Islet precursor cell (in vitro differentiated cells): ENCODE data around the gene LCK.
A peak's percentile ranks its signal among the peaks of the same experiment; 100 is the strongest.

Source experiments
- DNase-seq: peaks from one replicate; pipeline ENCODE4 v3.0.0-alpha.2; 2018

LCK gene

DNA sequence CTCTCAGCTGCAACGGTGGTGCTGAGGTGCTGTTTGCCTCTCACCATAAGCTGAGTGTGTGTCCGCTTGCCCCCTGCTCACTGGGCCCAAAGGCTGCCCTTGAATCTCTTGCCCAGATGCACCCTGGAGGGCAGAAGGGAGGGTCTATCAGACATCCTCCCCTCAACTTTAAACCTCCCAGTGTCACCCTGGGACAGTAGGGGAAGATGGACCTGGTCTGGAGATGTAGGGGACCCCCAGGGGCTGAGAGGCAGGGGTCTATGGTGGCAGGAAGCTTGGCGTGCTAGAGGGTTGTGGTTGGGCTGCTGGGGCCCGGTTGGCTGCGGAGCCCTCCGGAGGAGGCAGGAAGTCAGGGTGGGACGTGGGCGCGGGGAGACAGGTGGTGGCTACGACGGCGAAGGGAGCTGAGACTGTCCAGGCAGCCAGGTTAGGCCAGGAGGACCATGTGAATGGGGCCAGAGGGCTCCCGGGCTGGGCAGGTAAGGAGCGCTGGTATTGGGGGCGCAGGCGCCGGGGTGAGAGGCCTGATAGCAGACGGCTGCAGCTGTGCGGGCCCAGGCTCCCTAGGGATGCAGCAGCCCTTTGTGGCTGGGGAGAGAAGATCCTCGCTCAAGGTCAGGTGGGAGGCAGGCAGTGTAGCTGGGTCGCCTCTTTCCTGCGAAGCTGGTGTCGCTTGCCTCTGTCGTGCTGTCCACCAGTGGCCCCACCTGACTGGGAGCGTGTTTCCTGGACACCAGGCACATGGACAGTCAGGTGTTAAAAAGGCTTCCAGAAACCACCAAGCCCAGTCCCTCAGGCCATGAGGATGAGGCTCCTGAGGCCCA, at the start of gene LCK:
LCK (plus strand) TSS at position 373 of the 824 bp plus-strand sequence. CDS start 23,065 bp downstream, outside the sequence.
- no peak for DNase-seq

DNA sequence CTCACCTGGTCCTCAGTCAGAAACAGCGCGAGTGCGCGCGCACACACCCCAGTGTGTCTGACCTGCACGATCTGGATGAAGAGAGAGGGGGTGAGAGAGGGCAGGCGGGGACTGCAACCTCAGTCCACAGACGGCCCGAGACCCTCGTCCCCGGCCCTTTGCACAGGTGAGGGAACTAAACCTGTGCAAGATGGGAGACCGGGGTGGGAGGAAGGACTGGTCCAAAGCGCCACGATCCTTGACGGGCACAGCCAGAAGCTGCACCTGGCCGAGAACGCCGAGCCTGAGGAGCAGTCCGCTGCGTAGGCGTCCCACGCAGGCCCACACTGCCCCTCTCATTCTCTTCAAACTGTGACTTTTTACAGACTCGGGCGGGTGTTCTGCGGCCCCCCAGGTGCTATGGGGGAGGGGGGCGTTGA, 46.1 kb upstream of the LCK start:
- DNase-seq, result no peak

DNA sequence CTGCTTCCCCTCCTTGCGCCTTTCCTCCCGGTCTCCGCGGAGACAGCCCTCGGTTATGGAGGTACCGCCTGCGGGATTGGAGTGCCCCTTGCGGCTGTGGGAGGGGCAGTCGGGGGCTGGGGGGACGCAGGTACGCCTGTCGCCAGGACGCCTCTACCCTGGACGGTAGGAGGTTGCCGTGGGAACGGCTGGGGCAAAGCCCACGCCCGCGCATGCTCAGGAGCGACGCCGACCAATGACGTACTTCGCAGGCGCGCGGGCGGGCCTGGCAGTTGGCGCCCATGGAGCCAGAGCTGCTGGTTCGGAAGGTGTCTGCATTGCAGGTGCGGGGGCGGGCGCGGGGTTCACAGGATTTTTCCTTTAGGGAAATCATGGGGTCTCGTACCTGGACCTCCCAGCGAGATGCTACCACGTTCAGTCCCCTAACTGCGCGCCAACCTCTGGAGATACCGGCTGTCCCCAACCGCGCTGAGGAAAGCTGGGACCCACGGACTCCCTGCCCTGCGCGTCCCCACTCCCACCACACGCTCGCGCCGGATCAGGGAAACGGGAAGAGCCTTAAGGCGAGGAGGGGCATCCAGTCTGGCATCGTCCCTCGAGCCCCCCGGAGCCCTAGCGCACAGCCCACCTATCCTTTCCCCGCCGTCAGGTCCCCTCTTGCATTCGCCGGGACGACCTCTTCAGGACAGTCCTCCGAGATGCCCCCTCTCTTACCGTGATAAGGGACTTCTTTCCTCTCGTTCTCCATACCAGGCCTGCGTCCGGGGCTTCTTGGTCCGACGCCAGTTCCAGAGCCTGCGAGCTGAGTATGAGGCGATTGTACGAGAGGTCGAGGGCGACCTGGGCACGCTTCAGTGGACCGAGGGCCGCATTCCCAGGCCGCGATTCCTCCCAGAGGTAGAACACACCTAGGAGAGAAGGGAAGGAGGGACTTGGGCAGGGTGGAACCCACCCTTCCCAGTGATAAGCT, 45.4 kb upstream of the LCK start, which contains the start of gene IQCC:
IQCC (plus strand) TSS at position 271 of the 970 bp plus-strand sequence; CDS start at position 282, 11 bp downstream.
- DNase-seq, result peak; percentile 93

DNA sequence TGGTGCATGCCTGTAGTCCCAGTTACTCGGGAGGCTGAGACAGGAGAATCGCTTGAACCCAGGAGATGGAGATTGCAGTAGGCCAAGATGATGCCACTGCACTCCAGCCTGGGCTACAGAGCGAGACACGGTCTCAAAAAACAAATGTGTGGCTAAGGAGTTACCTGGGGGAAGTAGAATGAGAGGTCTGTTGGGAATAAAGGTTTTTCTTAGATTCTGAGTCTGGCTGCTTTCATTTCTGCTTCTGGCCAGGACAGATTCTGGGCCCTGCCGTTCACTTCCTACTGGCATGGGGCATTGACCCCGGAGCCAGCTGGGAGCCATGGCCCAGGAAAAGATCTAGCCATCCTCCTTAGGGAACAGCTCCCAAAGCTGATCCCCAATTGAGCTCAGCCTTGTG, 42.6 kb upstream of the LCK start:
- no peak for DNase-seq

DNA sequence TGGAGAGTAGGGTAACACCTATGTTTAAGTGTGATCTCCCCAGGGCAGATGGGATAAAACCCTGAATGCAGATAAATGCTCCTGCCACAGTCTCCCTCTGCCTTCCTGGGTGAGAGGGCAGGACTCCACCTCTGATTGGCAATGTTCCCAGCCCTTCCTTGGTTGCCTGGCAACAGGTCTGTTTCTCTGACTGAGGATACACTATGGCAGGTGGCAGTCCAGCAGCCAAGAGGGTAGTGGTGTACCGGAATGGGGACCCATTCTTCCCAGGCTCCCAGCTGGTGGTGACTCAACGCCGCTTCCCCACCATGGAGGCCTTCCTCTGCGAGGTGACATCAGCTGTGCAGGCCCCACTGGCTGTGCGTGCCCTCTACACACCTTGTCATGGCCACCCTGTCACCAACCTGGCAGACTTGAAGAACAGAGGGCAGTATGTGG, 42.2 kb upstream of the LCK start, which contains the start of gene DCDC2B:
DCDC2B (plus strand) TSS at position 199 of the 438 bp plus-strand sequence; CDS start at position 204, 5 bp downstream.
- no peak for DNase-seq

DNA sequence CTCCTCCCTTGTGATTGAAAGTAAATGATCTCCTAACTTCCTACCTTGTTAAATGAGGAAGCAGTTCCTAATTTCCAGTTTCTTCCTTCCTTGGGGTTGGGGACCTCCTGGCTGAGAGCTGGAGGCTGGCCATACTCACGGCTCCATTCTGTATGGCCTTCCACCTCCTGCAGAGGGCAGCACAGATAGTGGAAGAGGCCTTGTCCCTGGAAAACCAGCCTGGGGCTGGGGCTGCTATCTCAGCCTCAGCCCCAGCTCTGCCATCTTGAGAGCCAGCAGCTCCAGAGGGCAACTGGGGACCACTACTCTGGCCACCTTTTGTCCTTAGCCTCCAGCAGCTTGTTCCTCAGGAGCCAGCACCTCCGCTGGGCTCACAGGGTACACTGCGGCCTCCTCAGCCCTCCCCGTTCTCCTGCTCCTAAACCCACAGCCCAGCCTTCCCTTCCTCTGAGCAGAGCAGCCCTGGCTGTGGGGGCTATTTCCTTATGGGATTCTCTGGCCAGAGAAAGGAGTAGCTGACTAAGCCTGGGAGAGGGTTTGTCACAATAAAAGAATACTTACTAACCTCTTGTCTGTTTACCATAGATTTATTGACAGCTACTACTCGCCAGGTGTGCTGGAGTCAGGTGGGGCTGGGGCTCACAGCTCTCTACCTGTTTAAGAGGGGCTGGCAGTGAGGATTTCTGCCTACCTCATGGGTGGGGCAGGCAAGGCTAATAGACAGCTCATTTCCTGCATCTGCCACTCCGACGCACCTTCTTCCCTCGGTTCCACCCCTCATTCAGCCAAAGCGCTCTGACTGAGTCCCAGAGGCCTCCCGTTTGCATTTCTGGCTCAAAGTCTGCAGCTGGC, 35.2 kb upstream of the LCK start:
- DNase-seq, result peak; percentile 84

DNA sequence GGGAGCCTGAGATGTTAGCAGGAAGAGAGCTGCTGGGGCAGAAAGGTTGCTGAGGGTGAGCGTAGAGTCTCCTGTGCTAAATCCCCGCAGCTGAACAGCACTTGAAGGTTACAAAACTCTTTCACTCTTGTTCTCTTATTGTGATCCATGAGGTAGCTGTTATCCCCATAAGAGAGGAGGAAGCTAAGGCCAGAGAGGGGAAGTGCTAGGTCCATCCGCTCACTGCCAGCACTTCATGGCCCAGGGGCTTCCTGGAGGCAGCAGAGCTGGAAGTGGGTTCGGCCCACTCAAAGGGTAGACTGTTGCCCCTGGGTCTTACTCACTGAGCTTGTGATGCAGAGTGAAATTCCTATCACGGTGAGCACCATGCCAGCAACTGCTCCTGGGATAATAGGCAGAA, 34.5 kb upstream of the LCK start:
- DNase-seq, result no peak

DNA sequence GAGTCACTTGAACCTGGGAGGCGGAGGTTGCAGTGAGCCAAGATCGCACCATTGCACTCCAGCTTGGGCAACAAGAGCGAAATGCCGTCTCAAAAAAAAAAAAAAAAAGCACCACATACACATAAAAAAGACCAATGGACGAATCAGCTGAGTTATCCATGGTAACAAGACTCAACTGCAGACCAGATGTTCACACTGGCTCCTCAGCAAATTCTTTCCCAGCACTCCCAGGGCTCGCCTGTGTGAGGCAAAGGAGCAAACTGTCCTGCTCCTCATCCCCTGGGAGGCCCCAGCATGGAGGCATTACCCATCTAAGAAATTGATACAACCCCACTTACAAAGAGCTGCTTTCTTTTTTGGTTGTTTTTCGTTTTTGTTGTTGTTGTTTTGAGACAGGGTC, 32.0 kb upstream of the LCK start:
- no peak for DNase-seq

DNA sequence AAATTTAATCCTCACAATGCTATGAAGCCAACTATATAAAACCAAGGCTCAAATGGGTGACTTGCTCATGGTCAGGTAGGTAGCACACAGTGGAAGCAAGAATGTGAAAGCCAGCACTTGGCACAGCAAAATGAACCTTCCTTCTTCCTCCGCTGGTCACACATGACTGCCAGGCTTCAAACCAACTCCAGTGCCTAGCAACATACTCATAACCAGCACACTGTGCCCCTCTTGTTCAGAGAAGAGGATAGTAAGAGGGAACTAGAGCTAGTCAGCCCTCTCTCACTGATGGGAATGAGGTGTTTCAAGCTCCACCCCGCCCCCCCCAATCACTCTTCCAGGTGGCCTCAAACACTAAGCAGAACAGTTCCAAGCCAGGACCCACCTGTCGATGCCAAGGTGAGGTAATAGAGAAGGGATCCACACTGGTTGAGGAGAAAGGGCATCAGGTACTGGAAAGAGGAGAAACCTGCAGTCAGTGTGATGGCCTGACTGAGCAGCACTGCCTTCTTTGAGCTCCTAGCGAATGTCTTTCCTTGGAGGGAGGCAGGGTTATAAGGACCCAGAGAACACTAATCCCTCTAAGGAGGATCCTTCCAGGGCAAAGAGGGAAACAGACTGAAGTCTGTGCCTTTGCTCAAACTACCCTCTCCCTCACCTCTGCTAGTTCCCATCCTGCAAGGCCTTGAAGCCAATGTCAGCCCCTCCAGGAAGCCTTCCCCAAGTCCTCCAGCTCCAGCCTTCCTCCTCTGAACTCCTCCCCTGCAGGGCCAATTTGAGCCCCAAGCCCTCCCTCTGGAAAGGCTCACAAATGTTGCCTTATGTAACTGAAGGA, 30.1 kb upstream of the LCK start:
- no peak for DNase-seq

DNA sequence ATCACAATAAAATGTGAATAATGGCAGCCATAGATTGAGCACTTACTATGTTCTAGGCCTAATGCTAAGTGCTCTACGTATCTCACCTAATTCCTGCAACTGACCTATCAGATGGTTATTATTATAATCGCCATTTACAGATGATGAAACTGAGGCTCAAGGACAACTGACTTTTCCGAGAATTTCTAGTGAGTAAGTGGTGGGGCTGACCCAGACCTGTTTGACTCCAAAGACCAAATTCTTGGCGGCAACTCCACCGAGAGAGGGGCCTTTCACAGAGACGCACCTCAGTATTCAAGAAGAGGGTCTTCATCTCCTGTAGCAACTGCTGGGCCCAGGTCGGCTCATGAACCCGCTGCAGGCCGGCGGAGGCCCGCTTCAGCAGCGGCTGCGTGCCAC, 29.5 kb upstream of the LCK start:
- DNase-seq, result no peak

DNA sequence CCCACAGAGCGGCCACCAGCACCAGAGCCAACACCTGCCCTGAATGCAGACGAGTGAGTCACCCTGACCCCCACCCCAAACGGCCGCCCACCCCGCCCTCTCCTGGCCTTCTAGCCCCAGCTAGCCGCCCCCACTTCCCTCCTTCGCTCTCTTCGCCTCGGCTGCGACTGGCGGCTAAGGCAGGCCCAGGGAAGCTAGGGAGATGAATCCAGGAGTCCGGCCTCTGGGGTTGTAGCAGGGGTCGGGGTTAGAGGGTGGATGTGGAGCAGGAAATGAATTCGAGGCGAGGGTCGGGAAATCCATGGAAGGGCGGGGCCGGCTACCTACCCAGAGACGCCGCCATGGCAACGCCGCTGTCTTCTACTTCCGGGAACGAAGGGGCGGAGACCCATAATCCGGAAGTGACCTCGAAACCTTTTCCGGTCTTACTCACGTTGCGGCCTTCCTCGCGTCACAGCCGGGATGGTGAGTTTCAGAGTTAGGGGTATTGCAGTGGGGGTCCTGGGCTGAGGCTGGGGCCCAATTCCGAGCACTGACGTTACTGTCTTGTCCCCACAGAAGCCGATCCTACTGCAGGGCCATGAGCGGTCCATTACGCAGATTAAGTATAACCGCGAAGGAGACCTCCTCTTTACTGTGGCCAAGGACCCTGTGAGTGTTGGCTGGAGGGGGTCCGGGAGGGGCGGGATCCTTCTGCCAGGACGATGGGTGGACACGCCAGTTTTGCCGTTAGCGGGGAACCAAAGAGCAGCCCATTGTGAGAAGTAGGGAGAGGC, 28.9 kb upstream of the LCK start, which contains the start of the genes EIF3I and TMEM234:
EIF3I (plus strand) TSS at position 428 of the 776 bp plus-strand sequence; CDS start at position 463, 35 bp downstream.
TMEM234 (minus strand) TSS at position 374 of the 776 bp plus-strand sequence; CDS start at position 343, 31 bp downstream.
- DNase-seq, result peak; percentile 97

DNA sequence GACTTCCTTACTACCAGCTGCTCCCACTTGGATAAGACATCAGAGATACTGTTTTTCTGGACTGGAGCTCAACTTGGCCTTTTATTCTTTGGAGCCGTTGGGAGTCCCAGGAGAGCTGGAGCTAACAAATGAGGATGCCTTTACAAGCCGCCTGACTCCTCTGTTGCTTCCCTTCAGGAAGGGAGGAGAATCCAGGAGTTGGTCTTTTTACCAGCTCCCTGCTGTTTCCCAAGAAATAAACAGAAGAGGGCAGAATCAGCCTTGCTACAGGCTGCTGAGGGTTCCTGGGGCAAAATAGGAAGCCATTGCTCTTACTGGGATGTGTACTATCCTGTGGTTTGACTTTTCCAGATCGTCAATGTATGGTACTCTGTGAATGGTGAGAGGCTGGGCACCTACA, 27.4 kb upstream of the LCK start:
- DNase-seq, result no peak

DNA sequence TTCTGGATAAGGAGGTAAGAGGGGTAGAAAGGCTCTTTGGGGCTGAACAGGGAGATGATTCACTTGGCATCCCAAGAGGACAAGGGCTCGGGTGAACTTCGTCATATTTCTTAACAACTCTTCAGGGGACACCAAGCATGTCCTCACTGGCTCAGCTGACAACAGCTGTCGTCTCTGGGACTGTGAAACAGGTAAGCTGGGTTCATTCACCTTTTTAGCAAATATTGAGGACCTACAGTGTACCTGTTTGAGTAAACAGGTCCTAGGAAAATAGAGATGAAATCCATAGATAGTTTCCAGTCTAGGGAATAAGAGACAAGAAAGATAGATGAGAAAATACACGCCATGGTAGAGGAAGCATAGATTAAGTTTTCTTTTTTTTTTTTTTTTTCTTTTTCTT, 26.8 kb upstream of the LCK start:
- no peak for DNase-seq

DNA sequence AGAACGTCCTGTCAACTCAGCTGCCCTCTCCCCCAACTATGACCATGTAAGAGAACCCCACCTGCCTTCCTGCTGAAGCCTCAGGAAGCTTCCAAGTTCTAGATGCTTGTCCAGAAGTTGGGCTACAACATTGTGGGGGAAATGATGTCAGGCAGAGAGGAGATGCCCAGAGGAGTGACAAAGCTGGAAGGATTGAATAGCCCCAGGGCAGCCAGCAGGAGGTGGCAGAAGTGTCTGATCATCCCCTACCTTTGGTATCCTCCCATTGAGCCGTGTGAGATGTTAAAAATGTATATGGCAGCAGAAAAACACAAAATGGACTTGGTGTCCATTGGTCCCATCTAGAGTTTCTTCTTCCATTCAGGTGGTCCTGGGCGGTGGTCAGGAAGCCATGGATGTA, 22.3 kb upstream of the LCK start:
- no peak for DNase-seq

DNA sequence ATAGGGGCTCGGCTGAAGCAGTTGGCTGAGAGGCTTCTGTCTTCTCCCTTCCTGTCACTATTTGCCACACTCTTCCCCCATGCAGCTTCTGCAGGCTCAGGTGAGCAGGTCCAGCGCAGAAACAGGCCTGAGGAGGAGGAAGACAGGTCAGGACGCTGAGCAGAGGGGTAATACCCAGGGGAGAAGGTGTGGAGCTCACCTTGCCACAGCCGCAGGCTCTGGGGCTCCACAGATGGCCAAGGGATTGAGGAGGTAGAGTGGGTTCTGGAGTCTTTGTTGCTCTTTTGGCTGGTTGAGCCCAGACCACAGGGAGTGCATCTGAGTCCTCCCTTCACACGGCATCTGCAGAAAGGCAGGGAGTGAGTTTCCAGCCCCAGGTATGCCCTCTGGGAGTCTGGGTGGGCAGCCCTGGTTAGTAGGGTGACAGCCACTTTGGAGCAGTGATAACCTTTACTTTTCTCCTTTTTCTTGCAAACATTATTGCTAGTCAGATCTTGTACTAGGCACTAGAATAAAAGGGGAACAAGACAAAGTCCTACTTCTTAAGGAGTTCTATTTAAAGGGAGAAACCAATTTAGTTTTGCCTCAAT, 19.1 kb upstream of the LCK start:
- no peak for DNase-seq

DNA sequence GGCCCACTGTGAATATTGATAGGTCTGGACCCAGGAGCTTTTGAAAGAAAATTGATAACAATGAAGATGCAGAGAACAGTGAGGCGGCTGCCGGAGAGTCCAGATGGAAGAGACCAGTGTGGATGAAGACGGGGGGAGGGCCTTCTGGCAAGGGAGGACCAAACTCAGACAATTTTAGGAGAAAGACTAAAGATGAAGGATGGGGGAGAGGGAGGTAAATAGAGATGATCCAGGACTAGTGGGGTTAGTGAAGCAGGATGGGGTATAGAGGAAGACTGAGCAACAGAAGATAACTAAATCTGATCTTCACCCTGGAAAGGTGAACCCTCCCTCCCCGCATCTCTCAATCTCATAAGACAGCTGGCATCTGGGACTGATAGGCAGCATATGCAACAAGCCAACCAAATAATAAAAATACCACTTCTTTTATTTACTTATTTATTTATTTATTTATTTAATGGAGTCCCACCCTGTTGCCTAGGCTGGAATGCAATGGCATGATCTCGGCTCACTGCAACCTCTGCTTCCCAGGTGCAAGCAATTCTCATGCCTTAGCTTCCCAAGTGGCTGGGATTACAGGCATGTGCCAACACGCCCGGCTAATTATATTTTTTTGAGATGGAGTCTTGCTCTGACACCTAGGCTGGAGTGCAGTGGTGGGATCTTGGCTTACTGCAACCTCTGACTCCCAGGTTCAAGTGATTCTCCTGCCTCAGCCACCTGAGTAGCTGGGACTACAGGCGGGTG, 18.3 kb upstream of the LCK start:
- DNase-seq, result no peak

DNA sequence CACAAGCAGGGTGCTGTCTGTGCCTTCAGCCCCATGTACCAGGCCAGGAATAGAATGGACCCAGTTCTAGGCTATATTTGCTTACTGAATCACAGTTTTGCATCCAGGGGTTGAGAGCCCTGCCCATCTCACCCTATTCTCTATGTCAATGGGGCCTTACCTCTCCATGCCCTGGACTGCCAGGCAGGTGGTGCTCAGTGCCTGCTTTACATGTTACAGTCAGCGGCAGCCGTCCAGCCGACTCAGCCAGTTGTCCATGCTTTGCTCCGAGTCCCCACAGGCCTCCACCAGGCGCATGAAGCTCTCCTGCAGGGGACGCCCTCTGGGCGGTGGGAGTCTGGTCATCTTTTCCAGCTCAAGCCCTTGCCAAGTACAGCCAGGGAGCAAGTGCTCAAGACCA, 16.3 kb upstream of the LCK start:
- DNase-seq, result no peak

DNA sequence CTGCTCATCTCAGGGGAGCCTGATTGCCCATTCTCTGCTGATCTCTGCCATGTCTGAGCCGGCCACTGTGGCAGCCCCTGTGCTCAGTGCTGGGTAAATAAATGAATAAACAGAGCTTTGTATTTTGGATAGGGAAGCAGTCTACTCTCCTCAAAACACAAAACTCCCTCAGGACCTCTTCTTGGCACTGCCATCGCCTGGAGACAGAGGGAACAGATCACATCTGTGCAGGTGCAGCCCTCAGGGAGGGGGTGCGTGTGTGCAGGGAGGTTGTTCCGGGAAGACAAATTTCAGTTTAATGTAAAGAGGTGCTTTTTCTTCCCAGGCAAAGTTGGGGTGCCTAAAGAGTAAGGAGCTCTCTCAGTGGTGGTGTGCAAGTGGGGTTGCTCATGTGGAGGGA, 11.7 kb upstream of the LCK start:
- DNase-seq, result no peak

DNA sequence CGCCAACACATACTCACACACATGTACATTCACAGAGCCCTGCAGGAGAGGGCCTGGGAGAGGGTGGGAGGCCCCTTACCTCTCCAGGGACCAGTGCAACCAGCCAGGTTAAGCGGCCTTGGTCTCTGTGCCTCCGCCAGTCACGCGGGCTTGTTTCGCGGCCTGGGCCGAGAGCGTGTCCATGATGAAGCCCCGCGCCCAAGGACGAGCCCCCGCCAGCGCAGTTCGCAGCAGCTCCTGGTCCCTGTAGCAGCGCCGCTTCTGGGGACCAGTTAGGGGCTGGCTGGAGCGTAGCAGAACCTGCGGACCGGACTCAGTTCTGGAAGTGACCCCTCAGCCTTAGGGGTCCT, 11.3 kb upstream of the LCK start:
- peak; percentile 71 for DNase-seq
